IMR-90 (cell line): ENCODE data around the gene ASTL. TPM values are rescaled to one million over a fixed set of nuclear protein-coding genes. Genes with fewer than 3 reads are reported as not detected.

ENCODE experiments used
- ATAC-seq: fragments of 200-7000 bp; cut with Tn5 transposase; 2 replicates; pipeline ENCODE4 v1.9.1; 2020; ENCODE audit warnings: low read depth, mild to moderate bottlenecking, moderate library complexity
- BruUV-seq: library from RNA; stranded (reverse); fragments of 400-500 nt; replicated peaks from 2 replicates; lab custom pipeline; 2021; lab: Mats Ljungman, UMichigan
- CTCF ChIA-PET: fragments of 300-600 bp; formaldehyde crosslinking; extraction: SDS; loops from one replicate; lab custom pipeline; 2021; ENCODE audit warnings: antibody characterized with exemption; lab: Yijun Ruan, JAX
- POLR2A ChIA-PET: fragments of 300-600 bp; sonication (Branson Sonifier 250); formaldehyde crosslinking; loops from one replicate; lab custom pipeline; 2022; ENCODE audit warnings: antibody characterized with exemption; ENCODE audit not compliant: unreplicated experiment; lab: Charles Lee
- DNase-seq: peaks from one replicate; pipeline ENCODE4 v3.0.0; 2013
- H2AFZ ChIP-seq: replicated peaks from 2 replicates; pipeline ENCODE3; 2013; ENCODE audit warnings: low read length, mild to moderate bottlenecking; ENCODE audit not compliant: poor library complexity
- H2AK5ac ChIP-seq: 2 replicates; pipeline ENCODE4 v1.6.1; 2013; ENCODE audit warnings: low read depth, low read length, inconsistent platforms
- H2AK9ac ChIP-seq: replicated peaks from 2 replicates; pipeline ENCODE3; 2013; ENCODE audit warnings: mild to moderate bottlenecking, low read depth, low read length, moderate library complexity; ENCODE audit not compliant: poor library complexity
- H2BK120ac ChIP-seq: 2 replicates; pipeline ENCODE4 v1.6.1; 2013; ENCODE audit warnings: low read depth, low read length, inconsistent platforms
- H2BK15ac ChIP-seq: 3 replicates; pipeline ENCODE4 v1.6.1; 2013; ENCODE audit warnings: low read depth, low read length, inconsistent platforms
- H2BK20ac ChIP-seq: 2 replicates; pipeline ENCODE4 v1.6.1; 2013; ENCODE audit warnings: low read depth, mild to moderate bottlenecking, inconsistent platforms, low read length, moderate library complexity
- H2BK5ac ChIP-seq: 2 replicates; pipeline ENCODE4 v1.6.1; 2013; ENCODE audit warnings: mild to moderate bottlenecking, low read depth, low read length, inconsistent platforms; ENCODE audit not compliant: poor library complexity, severe bottlenecking
- H3K14ac ChIP-seq: replicated peaks from 2 replicates; pipeline ENCODE4 v1.6.1; 2013; ENCODE audit warnings: low read depth, low read length, inconsistent platforms
- H3K18ac ChIP-seq: 2 replicates; pipeline ENCODE4 v1.6.1; 2013; ENCODE audit warnings: low read depth, low read length, control low read depth
- H3K23ac ChIP-seq: 2 replicates; pipeline ENCODE4 v1.6.1; 2013; ENCODE audit warnings: low read depth, low read length, inconsistent platforms
- H3K27ac ChIP-seq: 2 replicates; pipeline ENCODE4 v1.5.1; 2013; ENCODE audit warnings: mild to moderate bottlenecking, control low read depth, low read length; ENCODE audit not compliant: insufficient read depth
- H3K27me3 ChIP-seq: 2 replicates; pipeline ENCODE4 v1.6.1; 2013; ENCODE audit warnings: low read length; ENCODE audit not compliant: control insufficient read depth, insufficient read depth
- H3K36me3 ChIP-seq: 2 replicates; pipeline ENCODE4 v1.6.1; 2013; ENCODE audit warnings: low read length, mixed read lengths; ENCODE audit not compliant: control insufficient read depth, insufficient read depth
- H3K4ac ChIP-seq: 2 replicates; pipeline ENCODE4 v1.6.1; 2013; ENCODE audit warnings: low read depth, low read length, inconsistent platforms
- H3K4me1 ChIP-seq: 2 replicates; pipeline ENCODE4 v1.6.1; 2013; ENCODE audit warnings: low read length, mixed read lengths; ENCODE audit not compliant: control insufficient read depth, insufficient read depth
- H3K4me2 ChIP-seq: 2 replicates; pipeline ENCODE4 v1.6.1; 2013; ENCODE audit warnings: low read depth, mild to moderate bottlenecking, control low read depth, low read length, moderate library complexity
- H3K4me3 ChIP-seq: 2 replicates; pipeline ENCODE4 v1.5.1; 2013; ENCODE audit warnings: low read depth, mild to moderate bottlenecking, control low read depth, low read length, moderate library complexity; ENCODE audit not compliant: insufficient read depth
- H3K56ac ChIP-seq: 2 replicates; pipeline ENCODE4 v1.6.1; 2013; ENCODE audit warnings: low read length, inconsistent platforms; ENCODE audit not compliant: insufficient read depth; ENCODE audit errors: extremely low read depth
- H3K79me1 ChIP-seq, 2 experiments: 2 replicates each; pipeline ENCODE4 v1.6.1; 2013; ENCODE audit warnings: low read length in 2 of 2, inconsistent platforms in 1 of 2, low read depth in 1 of 2
- H3K9ac ChIP-seq: 2 replicates; pipeline ENCODE4 v1.6.1; 2013; ENCODE audit warnings: low read depth, low read length, control low read depth
- H3K9me1 ChIP-seq: 2 replicates; pipeline ENCODE4 v1.6.1; 2013; ENCODE audit warnings: low read length, inconsistent platforms; ENCODE audit not compliant: insufficient read depth
- H3K9me3 ChIP-seq: 2 replicates; pipeline ENCODE4 v1.6.1; 2013; ENCODE audit warnings: low read length; ENCODE audit not compliant: control insufficient read depth, insufficient read depth
- H4K20me1 ChIP-seq: 2 replicates; pipeline ENCODE4 v1.6.1; 2013; ENCODE audit warnings: low read length, inconsistent platforms; ENCODE audit not compliant: insufficient read depth
- H4K5ac ChIP-seq: 2 replicates; pipeline ENCODE4 v1.6.1; 2013; ENCODE audit warnings: mild to moderate bottlenecking, low read depth, low read length, control low read depth
- H4K8ac ChIP-seq, 2 experiments: 2 replicates each; pipeline ENCODE4 v1.6.1; 2013; ENCODE audit warnings: low read depth in 2 of 2, low read length in 2 of 2, control low read depth in 1 of 2, inconsistent platforms in 1 of 2
- H4K91ac ChIP-seq: 2 replicates; pipeline ENCODE4 v1.6.1; 2013; ENCODE audit warnings: low read depth, low read length, inconsistent platforms; ENCODE audit not compliant: insufficient read depth
- BHLHE40 ChIP-seq: fragments of 150-350 bp; IDR thresholded peaks from 2 replicates; pipeline ENCODE4 v1.6.1; 2016; ENCODE audit warnings: mild to moderate bottlenecking, low read depth, low read length
- CEBPB ChIP-seq: IDR thresholded peaks from 2 replicates; pipeline ENCODE4 v1.6.1; 2012; ENCODE audit warnings: low read depth, low read length, improper control_type of control experiment
- CHD1 ChIP-seq: IDR thresholded peaks from 2 replicates; pipeline ENCODE4 v1.6.1; 2012; ENCODE audit warnings: low read depth, low read length, improper control_type of control experiment
- CTCF ChIP-seq: conservative IDR thresholded peaks from 2 replicates; pipeline ENCODE4 v1.5.1; 2012; ENCODE audit warnings: mild to moderate bottlenecking, low read depth, low read length, improper control_type of control experiment
- ELK1 ChIP-seq: fragments of 150-350 bp; IDR thresholded peaks from 2 replicates; pipeline ENCODE4 v1.6.1; 2016; ENCODE audit warnings: low read depth, mild to moderate bottlenecking, low read length, moderate library complexity, borderline replicate concordance
- FOS ChIP-seq: fragments of 150-350 bp; IDR thresholded peaks from 2 replicates; pipeline ENCODE4 v1.6.1; 2016; ENCODE audit warnings: low read depth, low read length
- MAFK ChIP-seq: IDR thresholded peaks from 2 replicates; pipeline ENCODE4 v1.6.1; 2012; ENCODE audit warnings: low read depth, low read length, improper control_type of control experiment
- MAZ ChIP-seq: IDR thresholded peaks from 2 replicates; pipeline ENCODE4 v1.6.1; 2012; ENCODE audit warnings: low read depth, mild to moderate bottlenecking, low read length, improper control_type of control experiment, moderate library complexity, borderline replicate concordance
- MXI1 ChIP-seq: IDR thresholded peaks from 2 replicates; pipeline ENCODE4 v1.6.1; 2012; ENCODE audit warnings: low read depth, mild to moderate bottlenecking, low read length, moderate library complexity, borderline replicate concordance
- NFE2L2 ChIP-seq: fragments of 150-350 bp; IDR thresholded peaks from 2 replicates; pipeline ENCODE4 v1.6.1; 2016; ENCODE audit warnings: low read depth, mild to moderate bottlenecking, low read length
- POLR2A ChIP-seq: IDR thresholded peaks from 2 replicates; pipeline ENCODE4 v1.6.1; 2012; ENCODE audit warnings: mild to moderate bottlenecking, low read depth, low read length
- RAD21 ChIP-seq: IDR thresholded peaks from 2 replicates; pipeline ENCODE4 v1.6.1; 2012; ENCODE audit warnings: low read length, improper control_type of control experiment
- RCOR1 ChIP-seq: IDR thresholded peaks from 2 replicates; pipeline ENCODE4 v1.6.1; 2012; ENCODE audit warnings: mild to moderate bottlenecking, low read length, improper control_type of control experiment; ENCODE audit not compliant: insufficient replicate concordance
- RFX5 ChIP-seq: IDR thresholded peaks from 2 replicates; pipeline ENCODE4 v1.8.0; 2012; ENCODE audit warnings: low read depth, mild to moderate bottlenecking, low read length, moderate library complexity
- SMC3 ChIP-seq: fragments of 150-350 bp; IDR thresholded peaks from 2 replicates; pipeline ENCODE4 v1.6.1; 2016; ENCODE audit warnings: low read depth, mild to moderate bottlenecking, antibody characterized with exemption, low read length, moderate library complexity
- USF2 ChIP-seq: fragments of 150-350 bp; IDR thresholded peaks from 2 replicates; pipeline ENCODE4 v1.6.1; 2017; ENCODE audit warnings: mild to moderate bottlenecking, antibody characterized with exemption, low read length, low read depth
- WGBS, 2 experiments: methylation state at CpG; one replicate each; pipeline versions ENCODE4 v1.1.5 to v1.1.7; 2013; ENCODE audit warnings: missing lambda C conversion rate in 2 of 2; ENCODE audit not compliant: insufficient read length in 1 of 2; ENCODE audit errors: extremely low coverage in 2 of 2; 5-methylcytosine and 5-hydroxymethylcytosine counted together
- dilution Hi-C: fragments of 300-500 bp; cut with HindIII; formaldehyde crosslinking; loops from one replicate; pipeline ENCODE4 v1.14.3; 2018; ENCODE audit warnings: low sequenced_read_pairs; ENCODE audit not compliant: unreplicated experiment
- in situ Hi-C: fragments of 300-500 bp; cut with MboI; formaldehyde crosslinking; loops from 3 replicates; pipeline ENCODE4 v1.14.3; 2019; ENCODE audit warnings: low sequenced_read_pairs, inconsistent platforms, mixed read lengths
- intact Hi-C: fragments of 100-400 bp; cut with micrococcal nuclease; formaldehyde crosslinking; loops from 2 replicates; pipeline ENCODE4 v1.10.0; 2022
- polyA plus RNA-seq, 3 experiments: library from polyadenylated mRNA; depleted of rRNA; stranded (reverse); fragments of >200 nt; gene quantifications; 2 replicates each; pipeline ENCODE4 v1.2.3, GENCODE V29; 2012; ENCODE audit warnings: low replicate concordance in 1 of 3
- total RNA-seq: library from RNA; depleted of rRNA; stranded (reverse); fragments of >200 nt; gene quantifications from 2 replicates; pipeline ENCODE4 v1.2.3, GENCODE V29; 2012

Gene ASTL
- total and polyA plus RNA-seq, 2 of the 4 experiments (the other 2 are of a cell fraction): not detected

- no peak overlapping the region for H3K4me2 ChIP-seq
- POLR2A ChIA-PET: no interaction called here
- no TSS peak for BruUV-seq
Observed at GRCh38 chr2:96181529-96181928, 43.2 kb upstream of the ASTL start.

More at GRCh38 chr2:96181529-96181928, 43.2 kb upstream of the ASTL start:
- H3K36me3 ChIP-seq: peaks cover 20% of the 10 kb centered on the region
- dilution Hi-C loops (no loop called here), intact Hi-C loops (no loop called here), in situ Hi-C loops (no loop called here)
- H3K9me3 ChIP-seq: no peaks in the 10 kb centered on the region
- ATAC-seq (no peak), DNase-seq (no peak)
- CTCF ChIA-PET: no interaction called here
- H4K5ac ChIP-seq: no peak overlapping the region
- no peaks in the 10 kb centered on the region for H3K9me1 ChIP-seq
- no peak overlapping the region for H2BK120ac ChIP-seq
- no peak overlapping the region for H3K56ac ChIP-seq
- H3K9ac ChIP-seq: no peak overlapping the region
- H3K79me1 ChIP-seq: peaks cover 8 to 10% of the 10 kb centered on the region in 2 experiments; a peak in 2 of 4 replicates
- no peak overlapping the region for H3K23ac ChIP-seq
- no peak overlapping the region for H3K18ac ChIP-seq
- H2AFZ ChIP-seq: no peak overlapping the region
- H3K27me3 ChIP-seq: no peaks in the 10 kb centered on the region
- H2AK5ac ChIP-seq: no peak overlapping the region
- H3K27ac ChIP-seq: no peak overlapping the region
- no peak overlapping the region for H3K4ac ChIP-seq
- no peak for TF ChIP-seq RFX5
- TF ChIP-seq POLR2A: no peak
- TF ChIP-seq FOS: no peak
- no peak for TF ChIP-seq RAD21
- no peak for TF ChIP-seq CEBPB
- TF ChIP-seq MAFK: no peak
- no peak for TF ChIP-seq MXI1
- TF ChIP-seq CTCF: no peak
- TF ChIP-seq BHLHE40: no peak
- TF ChIP-seq NFE2L2: no peak
- TF ChIP-seq CHD1: no peak
- no peak for TF ChIP-seq ELK1
- no peak for TF ChIP-seq USF2
- no peak for TF ChIP-seq SMC3
- TF ChIP-seq MAZ: no peak
- no peak for TF ChIP-seq RCOR1
- no peaks in the 10 kb centered on the region for H4K20me1 ChIP-seq
- whole genome bisulfite sequencing, 2 experiments: no CpG with 5 or more reads among the region's 5 CpGs
- H2BK5ac ChIP-seq: no peak overlapping the region
- no peak overlapping the region for H2BK15ac ChIP-seq
- H3K4me1 ChIP-seq: no peaks in the 10 kb centered on the region
- H4K8ac ChIP-seq: no peak overlapping the region
- no peak overlapping the region for H3K14ac ChIP-seq
- H2AK9ac ChIP-seq: no peak overlapping the region
- no peak overlapping the region for H4K91ac ChIP-seq
- no peak overlapping the region for H2BK20ac ChIP-seq
- H3K4me3 ChIP-seq: no peak overlapping the region
